ENCODE data around the gene MAGEL2.
"Not testable (repeated sequence)": the region's sequence is repeated elsewhere in the genome, so short reads cannot be mapped to it uniquely, and the experiment has no call there.

Gene MAGEL2

GRCh38 chr15:23602124-23602523 lies 45.5 kb downstream of the MAGEL2 start:
- DNase-seq: no peak

- DNase-seq: no peak
Measured at GRCh38 chr15:23599053-23599452, 48.6 kb downstream of the MAGEL2 start.

GRCh38 chr15:23597278-23597677 lies 50.4 kb downstream of the MAGEL2 start:
- not testable (repeated sequence) for DNase-seq

GRCh38 chr15:23596736-23597135 lies 50.9 kb downstream of the MAGEL2 start:
- DNase-seq: no peak

- no peak for DNase-seq
Measured at GRCh38 chr15:23595368-23595767, 52.3 kb downstream of the MAGEL2 start.

- DNase-seq: no peak
Measured at GRCh38 chr15:23594252-23594770, 53.4 kb downstream of the MAGEL2 start.

Measured in Kasumi-1 (cell line).